ENCODE results near the gene AACS.
"Not testable (repeated sequence)": the region's sequence is repeated elsewhere in the genome, so short reads cannot be mapped to it uniquely, and the experiment has no call there.

AACS gene

GRCh38 chr12:125128439-125129178 lies 63.4 kb downstream of the AACS start:
- DNase-seq = no peak

- DNase-seq = no peak
These were observed 63.9 kb downstream of the AACS start for GRCh38 chr12:125129179-125129571.

- DNase-seq = no peak
These were observed 64.5 kb downstream of the AACS start for GRCh38 chr12:125129591-125130255.

- DNase-seq = no peak
These were observed 66.7 kb downstream of the AACS start for GRCh38 chr12:125131958-125132357.

- DNase-seq = no peak
These were observed 67.6 kb downstream of the AACS start for GRCh38 chr12:125132698-125133400.

GRCh38 chr12:125133616-125134015 lies 68.4 kb downstream of the AACS start:
- no peak for DNase-seq

GRCh38 chr12:125134576-125134975 lies 69.3 kb downstream of the AACS start:
- DNase-seq = no peak

- no peak for DNase-seq
These were observed 70.7 kb downstream of the AACS start for GRCh38 chr12:125135906-125136305.

GRCh38 chr12:125136702-125137101 lies 71.5 kb downstream of the AACS start:
- no peak for DNase-seq

- no peak for DNase-seq
These were observed 72.6 kb downstream of the AACS start for GRCh38 chr12:125137766-125138344.

- DNase-seq = no peak
These were observed 75.3 kb downstream of the AACS start for GRCh38 chr12:125140279-125141209.

- DNase-seq = not testable (repeated sequence)
These were observed 76.0 kb downstream of the AACS start for GRCh38 chr12:125141210-125141573.

GRCh38 chr12:125142601-125143000 lies 77.4 kb downstream of the AACS start:
- no peak for DNase-seq

GRCh38 chr12:125143491-125143890 lies 78.3 kb downstream of the AACS start:
- DNase-seq = no peak

GRCh38 chr12:125145196-125145595 lies 80.0 kb downstream of the AACS start:
- DNase-seq = no peak

GRCh38 chr12:125148316-125148715 lies 83.1 kb downstream of the AACS start:
- no peak for DNase-seq

- no peak for DNase-seq
These were observed 84.2 kb downstream of the AACS start for GRCh38 chr12:125149160-125150108.

- no peak for DNase-seq
These were observed 86.0 kb downstream of the AACS start for GRCh38 chr12:125151284-125151683.

- DNase-seq = no peak
These were observed 87.2 kb downstream of the AACS start for GRCh38 chr12:125152463-125152862.

- no peak for DNase-seq
These were observed 90.1 kb downstream of the AACS start for GRCh38 chr12:125155366-125155765.

- no peak for DNase-seq
These were observed 91.9 kb downstream of the AACS start for GRCh38 chr12:125157177-125157576.
